HepG2 (cell line): ENCODE measurements around the gene DAB2IP. TPM values are rescaled to one million over a fixed set of nuclear protein-coding genes. Genes with fewer than 3 reads are reported as not detected.

Experiments used
- ATAC-seq: fragments of 200-7000 bp; cut with Tn5 transposase; 3 replicates; pipeline ENCODE4 v1.9.1; 2020; ENCODE audit warnings: mild to moderate bottlenecking, moderate library complexity
- BruUV-seq: library from RNA; stranded (reverse); fragments of 400-500 nt; replicated peaks from 2 replicates; lab custom pipeline; 2021; lab: Mats Ljungman, UMichigan
- CTCF ChIA-PET: fragments of 300-600 bp; formaldehyde crosslinking; extraction: SDS; loops from one replicate; lab custom pipeline; 2021; ENCODE audit warnings: low total read pairs, inconsistent platforms, low intra/inter-chr PET ratio; lab: Yijun Ruan, JAX
- POLR2A ChIA-PET: fragments of 350-600 bp; sonication (Branson Sonifier 250); formaldehyde crosslinking; loops from one replicate; lab custom pipeline; 2020; ENCODE audit warnings: antibody characterized with exemption, inconsistent platforms; lab: Yijun Ruan, JAX
- DNase-seq: peaks from one replicate; pipeline ENCODE4 v3.0.0-alpha.2; 2015; ENCODE audit warnings: low spot score
- FAIRE-seq: peaks from 3 replicates; lab custom pipeline; 2011; peaks lifted over from hg19 to GRCh38; lab: Jason Lieb, UNC
- H2AFZ ChIP-seq: one replicate; pipeline ENCODE4 v1.6.1; 2011; ENCODE audit warnings: low read length, inconsistent platforms
- H3K27ac ChIP-seq: fragments of 300-600 bp; 3 replicates; pipeline ENCODE4 v1.8.0; 2011; ENCODE audit warnings: mixed run types, mild to moderate bottlenecking, mixed read lengths, low read length, inconsistent platforms; ENCODE audit not compliant: insufficient read depth; ENCODE audit errors: extremely low read length
- H3K27me3 ChIP-seq, 2 experiments: fragments of 200-600 bp in 1 of 2; 2 replicates in 1 of 2; 3 replicates in 1 of 2; pipeline versions ENCODE4 v1.6.0 to v1.8.0; 2011; ENCODE audit warnings: low read length in 2 of 2, mild to moderate bottlenecking in 2 of 2, moderate library complexity in 2 of 2, inconsistent platforms in 1 of 2; ENCODE audit not compliant: insufficient read depth in 2 of 2, control insufficient read depth in 1 of 2
- H3K36me3 ChIP-seq, 2 experiments: fragments of 200-600 bp in 1 of 2; replicated peaks in 1 of 2; 2 replicates in 1 of 2; 3 replicates in 1 of 2; pipeline versions ENCODE4 v1.5.1 to v1.8.0; 2011; ENCODE audit warnings: low read length in 2 of 2, inconsistent platforms in 1 of 2; ENCODE audit not compliant: insufficient read depth in 2 of 2, control insufficient read depth in 1 of 2
- H3K4me1 ChIP-seq: 2 replicates; pipeline ENCODE4 v1.5.1; 2012; ENCODE audit warnings: low read length, inconsistent platforms; ENCODE audit not compliant: insufficient read depth
- H3K4me2 ChIP-seq: 2 replicates; pipeline ENCODE4 v1.6.0; 2011; ENCODE audit warnings: low read depth, low read length, inconsistent platforms
- H3K4me3 ChIP-seq, 3 experiments: fragments of 200-600 bp in 1 of 3; sonication (generic), shearing (Covaris generic) in 1 of 3; replicated peaks in 1 of 3; 2 replicates each; pipeline ENCODE4 v1.5.1; 2011 to 2016; ENCODE audit warnings: low read length in 3 of 3, inconsistent platforms in 2 of 3, low read depth in 2 of 3, mild to moderate bottlenecking in 2 of 3, control low read depth in 1 of 3, mixed read lengths in 1 of 3; ENCODE audit not compliant: insufficient read depth in 1 of 3
- H3K79me2 ChIP-seq: one replicate; pipeline ENCODE4 v1.6.1; 2011; ENCODE audit warnings: low read length, inconsistent platforms; ENCODE audit not compliant: insufficient read depth
- H3K9ac ChIP-seq: 2 replicates; pipeline ENCODE4 v1.6.0; 2011; ENCODE audit warnings: mild to moderate bottlenecking, low read depth, low read length, inconsistent platforms; ENCODE audit not compliant: insufficient read depth
- H3K9me3 ChIP-seq: 2 replicates; pipeline ENCODE4 v1.5.1; 2012; ENCODE audit warnings: mild to moderate bottlenecking, low read length
- H4K20me1 ChIP-seq: 2 replicates; pipeline ENCODE4 v1.6.0; 2011; ENCODE audit warnings: inconsistent platforms, mild to moderate bottlenecking, low read length, moderate library complexity; ENCODE audit not compliant: insufficient read depth
- FOXA1 ChIP-seq, 2 experiments: fragments of 450-650 bp in 1 of 2; sonication (generic) in 1 of 2; formaldehyde crosslinking in 1 of 2; IDR thresholded peaks; 2 replicates each; pipeline versions ENCODE4 v1.4.0 to v1.6.1; 2016 to 2020; ENCODE audit warnings: missing genetic modification reagents in 1 of 2
- RAD51 ChIP-seq: fragments of 450-650 bp; IDR thresholded peaks from 2 replicates; pipeline ENCODE4 v1.6.1; 2016; ENCODE audit warnings: borderline replicate concordance
- SATB2 ChIP-seq: sonication (generic); formaldehyde crosslinking; IDR thresholded peaks from 2 replicates; pipeline ENCODE4 v1.5.0; 2020; ENCODE audit warnings: missing genetic modification reagents
- ZKSCAN5 ChIP-seq: sonication (generic); formaldehyde crosslinking; IDR thresholded peaks from 2 replicates; pipeline ENCODE4 v1.5.1; 2020; ENCODE audit warnings: mild to moderate bottlenecking, missing genetic modification reagents
- ZNF235 ChIP-seq: sonication (generic); formaldehyde crosslinking; IDR thresholded peaks from 2 replicates; pipeline ENCODE4 v1.8.1; 2023; ENCODE audit warnings: mild to moderate bottlenecking, missing genetic modification reagents, borderline replicate concordance
- ZNF496 ChIP-seq: sonication (generic); formaldehyde crosslinking; IDR thresholded peaks from 2 replicates; pipeline ENCODE4 v1.8.1; 2023; ENCODE audit warnings: mild to moderate bottlenecking, moderate library complexity, missing genetic modification reagents; ENCODE audit not compliant: insufficient replicate concordance
- ZNF891 ChIP-seq: sonication (generic); formaldehyde crosslinking; IDR thresholded peaks from 2 replicates; pipeline ENCODE4 v1.5.0; 2020; ENCODE audit warnings: mild to moderate bottlenecking, missing genetic modification reagents
- ZZZ3 ChIP-seq: sonication (generic); formaldehyde crosslinking; IDR thresholded peaks from 2 replicates; pipeline ENCODE4 v1.4.0; 2020; ENCODE audit warnings: missing genetic modification reagents, mild to moderate bottlenecking, borderline replicate concordance
- WGBS: methylation state at CpG from one replicate; pipeline ENCODE4 v1.1.6; 2017; ENCODE audit warnings: low lambda C conversion rate; 5-methylcytosine and 5-hydroxymethylcytosine counted together
- in situ Hi-C: cut with HindIII; loops from 2 replicates; pipeline ENCODE4 v1.10.0; 2017; ENCODE audit warnings: low pct_unique_long_range_greater_than_20kb; ENCODE audit not compliant: extremely low pct_ligation_motif_present
- intact Hi-C: fragments of 100-400 bp; cut with micrococcal nuclease; formaldehyde crosslinking; loops from one replicate; pipeline ENCODE4 v1.10.0; 2022; ENCODE audit not compliant: unreplicated experiment
- polyA plus RNA-seq, 8 experiments: library from polyadenylated mRNA; depleted of rRNA in 3 of 8; stranded (reverse) in 7 of 8; unstranded in 1 of 8; fragments of >200 nt; fragmentation: Illumina TruSeq in 4 of 8; extraction: Trizol in 4 of 8; gene quantifications; 2 replicates each; pipeline versions ENCODE4 v1.2.1 to v1.2.3, GENCODE V29; 2011 to 2016; ENCODE audit warnings: low read depth in 4 of 8, missing spikeins in 1 of 8, mixed read lengths in 1 of 8; ENCODE audit not compliant: insufficient read depth in 1 of 8
- total RNA-seq, 5 experiments: library from RNA; depleted of rRNA; stranded (reverse); fragments of >200 nt; fragmentation: Illumina TruSeq; extraction: Trizol; gene quantifications; 2 replicates each; pipeline ENCODE4 v1.2.3, GENCODE V29; 2016; ENCODE audit warnings: low read depth in 1 of 5
- TF ChIP-seq, protein P1 (sequence below): sonication (generic); formaldehyde crosslinking; IDR thresholded peaks from 2 replicates; pipeline ENCODE4 v1.4.0; 2020; ENCODE audit warnings: missing genetic modification reagents, borderline replicate concordance
- TF ChIP-seq, protein P2 (sequence below): sonication (generic); formaldehyde crosslinking; IDR thresholded peaks from 2 replicates; pipeline ENCODE4 v1.8.0; 2022; ENCODE audit warnings: missing genetic modification reagents, mild to moderate bottlenecking, moderate library complexity, borderline replicate concordance

Gene DAB2IP
- total and polyA plus RNA-seq, 2 of the 13 experiments (the other 11 are each of a cell fraction or from before 2014, with no cell fraction given) = 25.3 to 37.9 TPM

DNA sequence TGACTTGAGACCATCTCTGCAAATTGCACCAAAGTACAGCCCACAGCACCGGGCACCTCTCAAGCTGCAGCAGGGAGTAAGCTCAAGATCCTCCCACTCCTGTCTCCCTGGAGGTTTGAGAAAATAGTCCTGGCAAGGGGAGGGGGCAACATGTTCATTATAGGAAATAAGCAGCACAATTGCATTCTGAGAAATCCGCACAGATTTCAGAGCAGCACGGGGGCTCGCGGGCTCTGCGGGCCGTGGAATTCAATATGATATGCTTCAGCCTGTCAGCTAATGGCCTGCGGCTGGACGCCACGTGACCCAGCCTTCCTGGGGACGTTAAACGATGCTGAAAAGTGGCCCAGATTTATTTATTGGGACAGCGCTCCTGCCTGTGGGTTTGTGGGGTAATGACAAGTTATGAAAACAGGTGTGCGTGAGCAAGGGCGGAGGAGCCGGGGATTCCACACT, 156.4 kb downstream of the DAB2IP start (continued):
- TF ChIP-seq, protein P1, sequence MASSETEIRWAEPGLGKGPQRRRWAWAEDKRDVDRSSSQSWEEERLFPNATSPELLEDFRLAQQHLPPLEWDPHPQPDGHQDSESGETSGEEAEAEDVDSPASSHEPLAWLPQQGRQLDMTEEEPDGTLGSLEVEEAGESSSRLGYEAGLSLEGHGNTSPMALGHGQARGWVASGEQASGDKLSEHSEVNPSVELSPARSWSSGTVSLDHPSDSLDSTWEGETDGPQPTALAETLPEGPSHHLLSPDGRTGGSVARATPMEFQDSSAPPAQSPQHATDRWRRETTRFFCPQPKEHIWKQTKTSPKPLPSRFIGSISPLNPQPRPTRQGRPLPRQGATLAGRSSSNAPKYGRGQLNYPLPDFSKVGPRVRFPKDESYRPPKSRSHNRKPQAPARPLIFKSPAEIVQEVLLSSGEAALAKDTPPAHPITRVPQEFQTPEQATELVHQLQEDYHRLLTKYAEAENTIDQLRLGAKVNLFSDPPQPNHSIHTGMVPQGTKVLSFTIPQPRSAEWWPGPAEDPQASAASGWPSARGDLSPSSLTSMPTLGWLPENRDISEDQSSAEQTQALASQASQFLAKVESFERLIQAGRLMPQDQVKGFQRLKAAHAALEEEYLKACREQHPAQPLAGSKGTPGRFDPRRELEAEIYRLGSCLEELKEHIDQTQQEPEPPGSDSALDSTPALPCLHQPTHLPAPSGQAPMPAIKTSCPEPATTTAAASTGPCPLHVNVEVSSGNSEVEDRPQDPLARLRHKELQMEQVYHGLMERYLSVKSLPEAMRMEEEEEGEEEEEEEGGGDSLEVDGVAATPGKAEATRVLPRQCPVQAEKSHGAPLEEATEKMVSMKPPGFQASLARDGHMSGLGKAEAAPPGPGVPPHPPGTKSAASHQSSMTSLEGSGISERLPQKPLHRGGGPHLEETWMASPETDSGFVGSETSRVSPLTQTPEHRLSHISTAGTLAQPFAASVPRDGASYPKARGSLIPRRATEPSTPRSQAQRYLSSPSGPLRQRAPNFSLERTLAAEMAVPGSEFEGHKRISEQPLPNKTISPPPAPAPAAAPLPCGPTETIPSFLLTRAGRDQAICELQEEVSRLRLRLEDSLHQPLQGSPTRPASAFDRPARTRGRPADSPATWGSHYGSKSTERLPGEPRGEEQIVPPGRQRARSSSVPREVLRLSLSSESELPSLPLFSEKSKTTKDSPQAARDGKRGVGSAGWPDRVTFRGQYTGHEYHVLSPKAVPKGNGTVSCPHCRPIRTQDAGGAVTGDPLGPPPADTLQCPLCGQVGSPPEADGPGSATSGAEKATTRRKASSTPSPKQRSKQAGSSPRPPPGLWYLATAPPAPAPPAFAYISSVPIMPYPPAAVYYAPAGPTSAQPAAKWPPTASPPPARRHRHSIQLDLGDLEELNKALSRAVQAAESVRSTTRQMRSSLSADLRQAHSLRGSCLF (CRISPR knock-in tag) = no peak
- TF ChIP-seq ZNF235 (CRISPR knock-in tag) = no peak
- TF ChIP-seq FOXA1 (IDR thresholded peaks at IDR 0.05) = no peak
- TF ChIP-seq FOXA1 (CRISPR knock-in tag; IDR thresholded peaks at IDR 0.05) = no peak
- no peak for TF ChIP-seq ZNF891 (CRISPR knock-in tag)
- TF ChIP-seq ZKSCAN5 (CRISPR knock-in tag) = no peak
- TF ChIP-seq ZNF496 (CRISPR knock-in tag) = no peak
- TF ChIP-seq, all 625 proteins: peak for 0

DNA sequence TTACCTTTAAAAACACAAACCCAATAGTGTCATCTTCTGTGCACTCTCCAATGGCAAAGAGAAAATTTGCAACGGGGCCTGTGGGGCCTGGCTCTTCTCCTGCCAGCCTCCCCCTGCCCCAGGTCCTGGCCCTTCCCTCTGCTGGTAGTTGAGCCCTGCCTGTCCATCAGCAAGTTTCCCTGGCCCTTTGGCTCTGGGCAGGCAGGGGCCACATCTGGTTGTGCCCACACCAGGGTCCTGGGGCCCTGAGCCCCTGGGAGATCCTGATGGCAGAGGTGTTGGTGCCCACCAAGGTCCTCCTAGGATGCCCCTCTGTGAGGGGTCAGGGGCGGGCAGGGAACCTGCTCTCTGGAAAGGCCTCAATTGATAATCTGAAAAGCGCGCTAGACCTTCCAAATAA, 157.3 kb downstream of the DAB2IP start:
- no peak for DNase-seq
- intact Hi-C loops = no loop called here

More for the DNA sequence above, 157.3 kb downstream of the DAB2IP start:
- CTCF ChIA-PET = no interaction called here
- Histone ChIP-seq H4K20me1 (no peaks in the 10 kb centered on the region), H3K4me3 (no peak overlapping the region), H3K27me3 (peaks cover 3 to 21% of the 10 kb centered on the region in 2 experiments; a peak in 4 of 5 replicates), H3K4me1 (peaks cover 10% of the 10 kb centered on the region; the same call in 1 of the 2 replicates), H2AFZ (no peak overlapping the region), H3K4me2 (no peak overlapping the region), H3K9me3 (peaks cover 9% of the 10 kb centered on the region), H3K79me2 (no peaks in the 10 kb centered on the region), H3K36me3 (no peaks in the 10 kb centered on the region), H3K9ac (no peak overlapping the region), H3K27ac (no peak overlapping the region)
- 77% methylated on average over 2 of the region's 4 CpGs for WGBS
- in situ Hi-C loops = no loop called here
- BruUV-seq = no TSS peak
- no peak for FAIRE-seq
- TF ChIP-seq ZZZ3 (CRISPR knock-in tag) = no peak
- no peak for TF ChIP-seq RAD51
- no peak for TF ChIP-seq SATB2 (CRISPR knock-in tag)
- TF ChIP-seq, protein P2, sequence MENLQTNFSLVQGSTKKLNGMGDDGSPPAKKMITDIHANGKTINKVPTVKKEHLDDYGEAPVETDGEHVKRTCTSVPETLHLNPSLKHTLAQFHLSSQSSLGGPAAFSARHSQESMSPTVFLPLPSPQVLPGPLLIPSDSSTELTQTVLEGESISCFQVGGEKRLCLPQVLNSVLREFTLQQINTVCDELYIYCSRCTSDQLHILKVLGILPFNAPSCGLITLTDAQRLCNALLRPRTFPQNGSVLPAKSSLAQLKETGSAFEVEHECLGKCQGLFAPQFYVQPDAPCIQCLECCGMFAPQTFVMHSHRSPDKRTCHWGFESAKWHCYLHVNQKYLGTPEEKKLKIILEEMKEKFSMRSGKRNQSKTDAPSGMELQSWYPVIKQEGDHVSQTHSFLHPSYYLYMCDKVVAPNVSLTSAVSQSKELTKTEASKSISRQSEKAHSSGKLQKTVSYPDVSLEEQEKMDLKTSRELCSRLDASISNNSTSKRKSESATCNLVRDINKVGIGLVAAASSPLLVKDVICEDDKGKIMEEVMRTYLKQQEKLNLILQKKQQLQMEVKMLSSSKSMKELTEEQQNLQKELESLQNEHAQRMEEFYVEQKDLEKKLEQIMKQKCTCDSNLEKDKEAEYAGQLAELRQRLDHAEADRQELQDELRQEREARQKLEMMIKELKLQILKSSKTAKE (CRISPR knock-in tag) = no peak
- POLR2A ChIA-PET = no interaction called here
- ATAC-seq = no peak
